ENCODE results near the gene TSPAN32.

DNA sequence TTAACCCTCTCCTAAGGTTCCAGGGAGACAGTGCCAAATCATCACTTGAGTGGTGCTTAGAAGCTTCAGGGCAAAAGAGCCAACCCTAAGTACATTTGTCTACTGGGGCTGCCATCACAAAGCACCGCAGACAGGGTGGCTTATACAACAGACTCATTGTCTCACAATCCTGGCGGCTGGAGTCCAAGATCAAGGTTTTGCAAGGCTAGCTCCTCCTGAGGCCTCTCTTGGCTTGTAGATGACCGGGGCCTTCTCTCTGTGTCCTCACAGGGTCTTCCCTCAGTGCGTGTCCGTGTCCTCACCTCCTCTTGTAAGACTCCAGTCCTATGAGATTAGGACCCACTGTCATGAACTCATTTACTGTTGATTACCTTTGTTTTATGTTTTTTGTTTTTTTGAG, 41.2 kb downstream of the TSPAN32 start:
- TF ChIP-seq, protein P1, sequence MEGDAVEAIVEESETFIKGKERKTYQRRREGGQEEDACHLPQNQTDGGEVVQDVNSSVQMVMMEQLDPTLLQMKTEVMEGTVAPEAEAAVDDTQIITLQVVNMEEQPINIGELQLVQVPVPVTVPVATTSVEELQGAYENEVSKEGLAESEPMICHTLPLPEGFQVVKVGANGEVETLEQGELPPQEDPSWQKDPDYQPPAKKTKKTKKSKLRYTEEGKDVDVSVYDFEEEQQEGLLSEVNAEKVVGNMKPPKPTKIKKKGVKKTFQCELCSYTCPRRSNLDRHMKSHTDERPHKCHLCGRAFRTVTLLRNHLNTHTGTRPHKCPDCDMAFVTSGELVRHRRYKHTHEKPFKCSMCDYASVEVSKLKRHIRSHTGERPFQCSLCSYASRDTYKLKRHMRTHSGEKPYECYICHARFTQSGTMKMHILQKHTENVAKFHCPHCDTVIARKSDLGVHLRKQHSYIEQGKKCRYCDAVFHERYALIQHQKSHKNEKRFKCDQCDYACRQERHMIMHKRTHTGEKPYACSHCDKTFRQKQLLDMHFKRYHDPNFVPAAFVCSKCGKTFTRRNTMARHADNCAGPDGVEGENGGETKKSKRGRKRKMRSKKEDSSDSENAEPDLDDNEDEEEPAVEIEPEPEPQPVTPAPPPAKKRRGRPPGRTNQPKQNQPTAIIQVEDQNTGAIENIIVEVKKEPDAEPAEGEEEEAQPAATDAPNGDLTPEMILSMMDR (optimal IDR thresholded peaks at IDR 0.05 in 1 of 3, IDR thresholded peaks at IDR 0.05 in 1 of 3, conservative IDR thresholded peaks at IDR 0.05 in 1 of 3; ENCODE audit: extremely low read depth in 1 of 3, insufficient read depth in 2 of 3, low read length in 3 of 3), result no peak
- TF ChIP-seq EZH2 (IDR thresholded peaks at IDR 0.05; ENCODE audit: low read length), result no peak

Measured in keratinocyte (primary cell).